ENCODE results near the gene CDH23. TPM values are rescaled to one million over a fixed set of nuclear protein-coding genes. Genes with fewer than 3 reads are reported as not detected.

Gene CDH23
- total RNA-seq, 1 experiment from 2014 or later: 2.9 TPM

DNA sequence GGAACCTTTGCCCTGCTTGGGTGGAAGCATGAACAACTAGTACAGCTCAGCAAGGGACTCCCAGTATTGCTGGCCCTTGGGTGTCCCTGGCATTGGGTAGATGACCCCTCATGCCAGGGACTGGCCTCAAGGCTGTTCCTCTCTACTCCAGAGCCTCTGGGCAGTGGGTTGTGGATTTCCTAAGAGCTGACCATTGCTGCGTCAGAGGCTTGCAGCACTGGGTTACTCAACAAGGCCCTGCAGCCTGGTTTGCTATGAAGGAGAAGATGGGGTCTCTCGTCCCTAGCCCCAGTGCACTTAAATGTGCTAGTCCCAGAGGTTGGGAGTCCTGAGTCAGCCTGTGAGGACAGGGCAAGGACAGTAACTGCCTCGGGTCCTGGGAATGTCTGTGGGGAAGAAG, 374.1 kb downstream of the CDH23 start:
- Mint-ChIP-seq H3K4me1 (peaks cover 6% of the 10 kb centered on the region), H3K9me3 (no peaks in the 10 kb centered on the region), H3K36me3 (no peaks in the 10 kb centered on the region), H3K4me3 (no peak overlapping the region), H3K27ac (no peak overlapping the region), H3K27me3 (ENCODE audit: low read depth) (peaks cover 29% of the 10 kb centered on the region)
- DNase-seq (ENCODE audit: low spot score) (no peak), ATAC-seq (no peak)
- ChIA-PET CTCF (no interaction called here), POLR2A (no interaction called here)
- TF ChIP-seq, protein P1, sequence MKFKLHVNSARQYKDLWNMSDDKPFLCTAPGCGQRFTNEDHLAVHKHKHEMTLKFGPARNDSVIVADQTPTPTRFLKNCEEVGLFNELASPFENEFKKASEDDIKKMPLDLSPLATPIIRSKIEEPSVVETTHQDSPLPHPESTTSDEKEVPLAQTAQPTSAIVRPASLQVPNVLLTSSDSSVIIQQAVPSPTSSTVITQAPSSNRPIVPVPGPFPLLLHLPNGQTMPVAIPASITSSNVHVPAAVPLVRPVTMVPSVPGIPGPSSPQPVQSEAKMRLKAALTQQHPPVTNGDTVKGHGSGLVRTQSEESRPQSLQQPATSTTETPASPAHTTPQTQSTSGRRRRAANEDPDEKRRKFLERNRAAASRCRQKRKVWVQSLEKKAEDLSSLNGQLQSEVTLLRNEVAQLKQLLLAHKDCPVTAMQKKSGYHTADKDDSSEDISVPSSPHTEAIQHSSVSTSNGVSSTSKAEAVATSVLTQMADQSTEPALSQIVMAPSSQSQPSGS (CRISPR knock-in tag; IDR thresholded peaks at IDR 0.05; ENCODE audit: borderline replicate concordance, low read depth): no peak
- TF ChIP-seq, protein P2, sequence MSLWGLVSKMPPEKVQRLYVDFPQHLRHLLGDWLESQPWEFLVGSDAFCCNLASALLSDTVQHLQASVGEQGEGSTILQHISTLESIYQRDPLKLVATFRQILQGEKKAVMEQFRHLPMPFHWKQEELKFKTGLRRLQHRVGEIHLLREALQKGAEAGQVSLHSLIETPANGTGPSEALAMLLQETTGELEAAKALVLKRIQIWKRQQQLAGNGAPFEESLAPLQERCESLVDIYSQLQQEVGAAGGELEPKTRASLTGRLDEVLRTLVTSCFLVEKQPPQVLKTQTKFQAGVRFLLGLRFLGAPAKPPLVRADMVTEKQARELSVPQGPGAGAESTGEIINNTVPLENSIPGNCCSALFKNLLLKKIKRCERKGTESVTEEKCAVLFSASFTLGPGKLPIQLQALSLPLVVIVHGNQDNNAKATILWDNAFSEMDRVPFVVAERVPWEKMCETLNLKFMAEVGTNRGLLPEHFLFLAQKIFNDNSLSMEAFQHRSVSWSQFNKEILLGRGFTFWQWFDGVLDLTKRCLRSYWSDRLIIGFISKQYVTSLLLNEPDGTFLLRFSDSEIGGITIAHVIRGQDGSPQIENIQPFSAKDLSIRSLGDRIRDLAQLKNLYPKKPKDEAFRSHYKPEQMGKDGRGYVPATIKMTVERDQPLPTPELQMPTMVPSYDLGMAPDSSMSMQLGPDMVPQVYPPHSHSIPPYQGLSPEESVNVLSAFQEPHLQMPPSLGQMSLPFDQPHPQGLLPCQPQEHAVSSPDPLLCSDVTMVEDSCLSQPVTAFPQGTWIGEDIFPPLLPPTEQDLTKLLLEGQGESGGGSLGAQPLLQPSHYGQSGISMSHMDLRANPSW (CRISPR knock-in tag; conservative IDR thresholded peaks at IDR 0.05; ENCODE audit: low read depth): no peak
- TF ChIP-seq HMGA2 (CRISPR knock-in tag; IDR thresholded peaks at IDR 0.05): no peak
- no peak for TF ChIP-seq ZNF317 (CRISPR knock-in tag; IDR thresholded peaks at IDR 0.05; ENCODE audit: borderline replicate concordance, low read depth)
- TF ChIP-seq, protein P3, sequence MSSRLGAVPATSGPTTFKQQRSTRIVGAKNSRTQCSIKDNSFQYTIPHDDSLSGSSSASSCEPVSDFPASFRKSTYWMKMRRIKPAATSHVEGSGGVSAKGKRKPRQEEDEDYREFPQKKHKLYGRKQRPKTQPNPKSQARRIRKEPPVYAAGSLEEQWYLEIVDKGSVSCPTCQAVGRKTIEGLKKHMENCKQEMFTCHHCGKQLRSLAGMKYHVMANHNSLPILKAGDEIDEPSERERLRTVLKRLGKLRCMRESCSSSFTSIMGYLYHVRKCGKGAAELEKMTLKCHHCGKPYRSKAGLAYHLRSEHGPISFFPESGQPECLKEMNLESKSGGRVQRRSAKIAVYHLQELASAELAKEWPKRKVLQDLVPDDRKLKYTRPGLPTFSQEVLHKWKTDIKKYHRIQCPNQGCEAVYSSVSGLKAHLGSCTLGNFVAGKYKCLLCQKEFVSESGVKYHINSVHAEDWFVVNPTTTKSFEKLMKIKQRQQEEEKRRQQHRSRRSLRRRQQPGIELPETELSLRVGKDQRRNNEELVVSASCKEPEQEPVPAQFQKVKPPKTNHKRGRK (CRISPR knock-in tag; IDR thresholded peaks at IDR 0.05; ENCODE audit: borderline replicate concordance): no peak
- TF ChIP-seq, protein P4, sequence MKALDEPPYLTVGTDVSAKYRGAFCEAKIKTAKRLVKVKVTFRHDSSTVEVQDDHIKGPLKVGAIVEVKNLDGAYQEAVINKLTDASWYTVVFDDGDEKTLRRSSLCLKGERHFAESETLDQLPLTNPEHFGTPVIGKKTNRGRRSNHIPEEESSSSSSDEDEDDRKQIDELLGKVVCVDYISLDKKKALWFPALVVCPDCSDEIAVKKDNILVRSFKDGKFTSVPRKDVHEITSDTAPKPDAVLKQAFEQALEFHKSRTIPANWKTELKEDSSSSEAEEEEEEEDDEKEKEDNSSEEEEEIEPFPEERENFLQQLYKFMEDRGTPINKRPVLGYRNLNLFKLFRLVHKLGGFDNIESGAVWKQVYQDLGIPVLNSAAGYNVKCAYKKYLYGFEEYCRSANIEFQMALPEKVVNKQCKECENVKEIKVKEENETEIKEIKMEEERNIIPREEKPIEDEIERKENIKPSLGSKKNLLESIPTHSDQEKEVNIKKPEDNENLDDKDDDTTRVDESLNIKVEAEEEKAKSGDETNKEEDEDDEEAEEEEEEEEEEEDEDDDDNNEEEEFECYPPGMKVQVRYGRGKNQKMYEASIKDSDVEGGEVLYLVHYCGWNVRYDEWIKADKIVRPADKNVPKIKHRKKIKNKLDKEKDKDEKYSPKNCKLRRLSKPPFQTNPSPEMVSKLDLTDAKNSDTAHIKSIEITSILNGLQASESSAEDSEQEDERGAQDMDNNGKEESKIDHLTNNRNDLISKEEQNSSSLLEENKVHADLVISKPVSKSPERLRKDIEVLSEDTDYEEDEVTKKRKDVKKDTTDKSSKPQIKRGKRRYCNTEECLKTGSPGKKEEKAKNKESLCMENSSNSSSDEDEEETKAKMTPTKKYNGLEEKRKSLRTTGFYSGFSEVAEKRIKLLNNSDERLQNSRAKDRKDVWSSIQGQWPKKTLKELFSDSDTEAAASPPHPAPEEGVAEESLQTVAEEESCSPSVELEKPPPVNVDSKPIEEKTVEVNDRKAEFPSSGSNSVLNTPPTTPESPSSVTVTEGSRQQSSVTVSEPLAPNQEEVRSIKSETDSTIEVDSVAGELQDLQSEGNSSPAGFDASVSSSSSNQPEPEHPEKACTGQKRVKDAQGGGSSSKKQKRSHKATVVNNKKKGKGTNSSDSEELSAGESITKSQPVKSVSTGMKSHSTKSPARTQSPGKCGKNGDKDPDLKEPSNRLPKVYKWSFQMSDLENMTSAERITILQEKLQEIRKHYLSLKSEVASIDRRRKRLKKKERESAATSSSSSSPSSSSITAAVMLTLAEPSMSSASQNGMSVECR (CRISPR knock-in tag; IDR thresholded peaks at IDR 0.05; ENCODE audit: borderline replicate concordance): no peak
- TF ChIP-seq, protein P5, sequence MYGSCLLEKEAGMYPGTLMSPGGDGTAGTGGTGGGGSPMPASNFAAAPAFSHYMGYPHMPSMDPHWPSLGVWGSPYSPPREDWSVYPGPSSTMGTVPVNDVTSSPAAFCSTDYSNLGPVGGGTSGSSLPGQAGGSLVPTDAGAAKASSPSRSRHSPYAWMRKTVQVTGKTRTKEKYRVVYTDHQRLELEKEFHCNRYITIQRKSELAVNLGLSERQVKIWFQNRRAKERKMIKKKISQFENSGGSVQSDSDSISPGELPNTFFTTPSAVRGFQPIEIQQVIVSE (CRISPR knock-in tag; IDR thresholded peaks at IDR 0.05; ENCODE audit: borderline replicate concordance): no peak
- TF ChIP-seq, protein P6, sequence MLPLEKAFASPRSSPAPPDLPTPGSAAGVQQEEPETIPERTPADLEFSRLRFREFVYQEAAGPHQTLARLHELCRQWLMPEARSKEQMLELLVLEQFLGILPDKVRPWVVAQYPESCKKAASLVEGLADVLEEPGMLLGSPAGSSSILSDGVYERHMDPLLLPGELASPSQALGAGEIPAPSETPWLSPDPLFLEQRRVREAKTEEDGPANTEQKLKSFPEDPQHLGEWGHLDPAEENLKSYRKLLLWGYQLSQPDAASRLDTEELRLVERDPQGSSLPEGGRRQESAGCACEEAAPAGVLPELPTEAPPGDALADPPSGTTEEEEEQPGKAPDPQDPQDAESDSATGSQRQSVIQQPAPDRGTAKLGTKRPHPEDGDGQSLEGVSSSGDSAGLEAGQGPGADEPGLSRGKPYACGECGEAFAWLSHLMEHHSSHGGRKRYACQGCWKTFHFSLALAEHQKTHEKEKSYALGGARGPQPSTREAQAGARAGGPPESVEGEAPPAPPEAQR (CRISPR knock-in tag; IDR thresholded peaks at IDR 0.05): no peak
- TF ChIP-seq NFATC4 (CRISPR knock-in tag; IDR thresholded peaks at IDR 0.05): no peak
- TF ChIP-seq, protein P7, sequence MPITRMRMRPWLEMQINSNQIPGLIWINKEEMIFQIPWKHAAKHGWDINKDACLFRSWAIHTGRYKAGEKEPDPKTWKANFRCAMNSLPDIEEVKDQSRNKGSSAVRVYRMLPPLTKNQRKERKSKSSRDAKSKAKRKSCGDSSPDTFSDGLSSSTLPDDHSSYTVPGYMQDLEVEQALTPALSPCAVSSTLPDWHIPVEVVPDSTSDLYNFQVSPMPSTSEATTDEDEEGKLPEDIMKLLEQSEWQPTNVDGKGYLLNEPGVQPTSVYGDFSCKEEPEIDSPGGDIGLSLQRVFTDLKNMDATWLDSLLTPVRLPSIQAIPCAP (CRISPR knock-in tag; IDR thresholded peaks at IDR 0.05): no peak

DNA sequence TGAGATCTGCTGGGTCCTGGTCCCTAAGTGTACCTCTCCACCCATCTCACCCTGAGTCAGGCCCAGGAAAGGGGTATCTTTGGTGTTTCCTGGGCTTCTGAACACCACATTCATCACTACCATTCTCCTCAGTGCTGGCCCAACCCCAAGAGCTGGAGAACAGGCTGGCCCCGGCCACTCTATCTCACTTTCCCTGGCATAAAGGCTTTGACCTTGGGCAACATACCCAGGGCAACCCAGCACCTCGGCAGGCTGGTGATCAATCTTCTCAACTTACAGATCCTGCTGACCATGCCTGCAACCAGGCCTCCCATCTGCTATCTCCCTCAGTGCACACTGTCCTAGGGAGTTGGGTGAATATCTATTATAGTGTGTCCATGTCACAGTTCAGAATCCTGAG, 374.5 kb downstream of the CDH23 start:
- peaks cover 29% of the 10 kb centered on the region for H3K27me3 Mint-ChIP-seq (ENCODE audit: low read depth)
- POLR2A ChIA-PET: no interaction called here
- H3K27ac Mint-ChIP-seq: no peak overlapping the region
- ATAC-seq (no peak), DNase-seq (ENCODE audit: low spot score) (no peak)
- no peaks in the 10 kb centered on the region for H3K9me3 Mint-ChIP-seq
- H3K36me3 Mint-ChIP-seq: no peaks in the 10 kb centered on the region
- CTCF ChIA-PET: interaction anchor here (0.6 kb wide), 1 partner anchor 127 kb away, joined by 4 read pairs; no protein-coding TSS in a partner anchor
- H3K4me3 Mint-ChIP-seq: no peak overlapping the region
- H3K4me1 Mint-ChIP-seq: peaks cover 6% of the 10 kb centered on the region
- TF ChIP-seq ELF4 (CRISPR knock-in tag; IDR thresholded peaks at IDR 0.05; ENCODE audit: low read depth) (no peak), NFE2L1 (CRISPR knock-in tag; IDR thresholded peaks at IDR 0.05) (no peak)
- TF ChIP-seq, protein P4 (CRISPR knock-in tag; IDR thresholded peaks at IDR 0.05; ENCODE audit: borderline replicate concordance): no peak

Measured in WTC11 (cell line).